Effector memory CD8-positive, alpha-beta T cell (primary cell): ENCODE data around the gene FOLR2.
"Not testable (repeated sequence)": the region's sequence is repeated elsewhere in the genome, so short reads cannot be mapped to it uniquely, and the experiment has no call there.

ENCODE experiments used
- ATAC-seq: fragments of 150-1000 bp; cut with Tn5 transposase; replicated peaks from 2 replicates; pipeline ENCODE4 v1.10.0; 2021; ENCODE audit warnings: mild to moderate bottlenecking, moderate library complexity
- DNase-seq, 3 experiments: peaks; one replicate each; pipeline ENCODE4 v3.0.0; 2021
- H3K27ac Mint-ChIP-seq, 2 donors: one replicate each; pipeline ENCODE4 v1.8.0; 2022; ENCODE audit warnings: mild to moderate bottlenecking in 2 of 2, mixed read lengths in 2 of 2, moderate library complexity in 2 of 2
- H3K27me3 Mint-ChIP-seq, 2 donors: one replicate each; pipeline ENCODE4 v1.8.0; 2022; ENCODE audit warnings: mixed read lengths in 2 of 2
- H3K36me3 Mint-ChIP-seq: one replicate; pipeline ENCODE4 v1.8.0; 2022; ENCODE audit warnings: mild to moderate bottlenecking, moderate library complexity, mixed read lengths; ENCODE audit not compliant: insufficient read depth
- H3K4me1 Mint-ChIP-seq, 2 donors: one replicate each; pipeline ENCODE4 v1.8.0; 2022; ENCODE audit warnings: low read depth in 2 of 2, mixed read lengths in 2 of 2
- H3K4me3 Mint-ChIP-seq, 2 donors: one replicate each; pipeline ENCODE4 v1.8.0; 2022; ENCODE audit warnings: mild to moderate bottlenecking in 2 of 2, mixed read lengths in 2 of 2, moderate library complexity in 2 of 2
- H3K9me3 Mint-ChIP-seq, 2 donors: one replicate each; pipeline ENCODE4 v1.8.0; 2022; ENCODE audit warnings: mixed read lengths in 2 of 2
- total RNA-seq, 9 experiments: gene quantifications; one replicate each; lab custom pipeline; 2026; lab: John Stamatoyannopoulos, UW

FOLR2 gene
- 0 reads per million in 9 experiments for total RNA-seq

DNA sequence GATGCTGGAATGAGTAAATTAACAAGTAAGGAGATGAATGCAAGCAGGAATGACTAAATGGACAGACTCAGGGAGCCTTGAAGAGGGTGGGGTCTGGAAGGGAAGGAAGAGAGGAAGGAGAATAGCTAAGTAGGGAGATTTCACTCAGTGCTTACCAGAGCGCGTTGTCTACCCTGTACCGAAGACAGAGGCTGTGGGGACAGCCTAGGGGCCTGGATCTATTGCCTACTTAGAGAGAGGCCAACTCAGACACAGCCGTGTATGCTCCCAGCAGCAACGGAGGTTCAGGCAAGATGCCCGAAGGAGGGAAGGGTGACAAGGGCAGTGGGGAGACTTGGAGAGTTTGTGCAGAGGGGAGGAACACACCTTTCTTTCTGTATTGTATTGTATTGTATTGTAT, at the start of gene FOLR2:
Gene FOLR2, plus strand, starts transcription at position 157 of the 400 bp plus-strand sequence. CDS start 1,791 bp downstream, outside the sequence.
- Mint-ChIP-seq H3K4me3 (no peak within 1 kb of the TSS), H3K27me3 (peaks cover 39 to 42% of the 10 kb centered on the region in 2 donors), H3K36me3 (no peaks in the 10 kb centered on the region), H3K9me3 (no peaks in the 10 kb centered on the region), H3K27ac (no peak within 1 kb of the TSS), H3K4me1 (peaks cover 4 to 5% of the 10 kb centered on the region in 2 donors)
- ATAC-seq (no peak), DNase-seq (no peak)

DNA sequence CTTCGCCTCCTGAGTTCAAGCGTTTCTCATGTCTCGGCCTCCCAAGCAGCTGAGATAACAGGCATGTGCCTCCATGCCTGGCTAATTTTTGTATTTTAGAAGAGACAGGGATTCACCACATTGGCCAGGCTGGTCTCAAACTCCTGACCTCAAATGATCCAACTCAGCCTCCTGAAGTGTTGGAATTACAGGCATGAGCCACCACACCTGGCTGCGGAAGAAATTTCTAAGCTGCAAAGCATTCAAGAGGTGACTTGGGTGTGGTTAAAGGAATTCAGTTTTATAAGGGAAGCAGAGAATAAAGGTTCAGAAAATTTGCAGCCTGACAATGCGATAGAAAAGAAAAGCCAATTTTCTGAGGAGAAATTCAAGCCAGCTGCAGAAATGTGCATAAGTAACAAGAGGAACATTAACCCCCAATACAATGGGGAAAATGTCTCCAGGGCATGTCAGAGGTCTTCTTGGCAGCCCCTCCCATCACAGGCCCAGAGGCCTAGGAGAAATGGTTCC, 47.5 kb upstream of the FOLR2 start:
- not testable (repeated sequence) for H3K4me3 Mint-ChIP-seq, H3K27ac Mint-ChIP-seq, H3K9me3 Mint-ChIP-seq, H3K4me1 Mint-ChIP-seq, H3K36me3 Mint-ChIP-seq, DNase-seq, ATAC-seq
- H3K27me3 Mint-ChIP-seq = peaks cover 25 to 37% of the 10 kb centered on the region in 2 donors

DNA sequence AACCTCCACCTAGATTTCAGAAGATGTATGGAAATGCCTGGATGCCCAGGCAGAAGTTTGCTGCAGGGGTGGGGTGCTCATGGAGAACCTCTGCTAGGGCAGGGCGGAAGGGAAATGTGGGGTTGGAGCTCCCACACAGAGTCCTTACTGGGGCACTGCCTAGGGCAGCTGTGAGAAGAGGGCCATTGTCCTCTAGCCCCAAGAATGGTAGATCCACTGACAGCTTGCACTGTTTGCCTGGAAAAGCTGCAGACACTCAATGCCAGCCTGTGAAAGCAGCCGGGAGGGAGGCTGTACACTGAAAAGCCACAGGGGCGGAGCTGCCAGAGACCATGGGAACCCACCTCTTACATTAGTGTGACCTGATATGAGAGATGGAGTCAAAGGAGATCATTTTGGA, 46.8 kb upstream of the FOLR2 start:
- not testable (repeated sequence) for H3K4me1 Mint-ChIP-seq, H3K9me3 Mint-ChIP-seq, ATAC-seq, H3K36me3 Mint-ChIP-seq, DNase-seq, H3K27ac Mint-ChIP-seq, H3K4me3 Mint-ChIP-seq
- H3K27me3 Mint-ChIP-seq = peaks cover 25 to 37% of the 10 kb centered on the region in 2 donors

DNA sequence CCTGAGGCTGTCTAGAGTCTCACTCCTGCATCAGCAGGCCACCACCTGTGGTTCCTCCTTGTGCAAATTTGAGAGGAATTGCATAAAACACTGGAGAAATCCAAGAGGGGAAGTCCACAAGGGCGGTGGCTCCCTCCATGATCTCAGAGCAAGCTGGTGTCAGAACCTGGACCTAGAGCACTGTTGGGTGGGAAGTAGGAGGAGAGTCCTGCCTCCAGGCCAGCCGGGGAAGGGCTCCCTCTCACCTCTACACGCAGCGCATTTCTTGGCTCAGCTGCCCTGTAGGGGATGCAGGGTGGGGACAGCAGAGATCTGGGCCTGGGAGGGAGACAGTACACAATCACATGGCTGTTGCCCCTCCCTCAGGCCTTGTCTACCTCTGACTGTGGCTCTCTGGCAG, 44.6 kb upstream of the FOLR2 start:
- H3K27ac Mint-ChIP-seq, ATAC-seq, DNase-seq, H3K4me1 Mint-ChIP-seq, H3K9me3 Mint-ChIP-seq, H3K4me3 Mint-ChIP-seq, H3K36me3 Mint-ChIP-seq: not testable (repeated sequence)
- peaks cover 12 to 32% of the 10 kb centered on the region in 2 donors for H3K27me3 Mint-ChIP-seq

DNA sequence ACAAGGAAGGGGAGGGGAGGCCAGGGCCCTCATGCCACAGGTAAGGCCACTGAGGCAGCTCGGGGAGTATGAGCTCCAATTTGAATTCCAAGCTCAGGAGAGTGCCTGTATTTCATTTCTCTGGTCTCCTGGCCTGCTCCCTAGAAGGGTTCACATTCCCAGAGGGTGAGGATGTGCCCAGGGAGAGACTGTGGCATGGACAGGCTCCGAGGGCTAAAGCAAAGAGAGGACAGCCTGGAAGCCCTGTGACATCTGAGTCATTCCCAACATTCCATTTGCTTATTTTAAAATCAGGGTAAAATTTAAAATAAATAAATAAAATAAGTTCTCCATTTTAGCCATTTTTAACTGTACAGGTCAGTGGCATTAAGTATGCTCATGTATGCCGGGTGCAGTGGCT, 43.3 kb upstream of the FOLR2 start:
- no peak overlapping the region for H3K27ac Mint-ChIP-seq
- H3K4me3 Mint-ChIP-seq = no peak overlapping the region
- H3K4me1 Mint-ChIP-seq = peaks cover 0 to 2% of the 10 kb centered on the region in 2 donors
- no peak for DNase-seq
- H3K9me3 Mint-ChIP-seq = no peaks in the 10 kb centered on the region
- H3K27me3 Mint-ChIP-seq = peaks cover 18 to 36% of the 10 kb centered on the region in 2 donors
- no peak for ATAC-seq
- no peaks in the 10 kb centered on the region for H3K36me3 Mint-ChIP-seq

DNA sequence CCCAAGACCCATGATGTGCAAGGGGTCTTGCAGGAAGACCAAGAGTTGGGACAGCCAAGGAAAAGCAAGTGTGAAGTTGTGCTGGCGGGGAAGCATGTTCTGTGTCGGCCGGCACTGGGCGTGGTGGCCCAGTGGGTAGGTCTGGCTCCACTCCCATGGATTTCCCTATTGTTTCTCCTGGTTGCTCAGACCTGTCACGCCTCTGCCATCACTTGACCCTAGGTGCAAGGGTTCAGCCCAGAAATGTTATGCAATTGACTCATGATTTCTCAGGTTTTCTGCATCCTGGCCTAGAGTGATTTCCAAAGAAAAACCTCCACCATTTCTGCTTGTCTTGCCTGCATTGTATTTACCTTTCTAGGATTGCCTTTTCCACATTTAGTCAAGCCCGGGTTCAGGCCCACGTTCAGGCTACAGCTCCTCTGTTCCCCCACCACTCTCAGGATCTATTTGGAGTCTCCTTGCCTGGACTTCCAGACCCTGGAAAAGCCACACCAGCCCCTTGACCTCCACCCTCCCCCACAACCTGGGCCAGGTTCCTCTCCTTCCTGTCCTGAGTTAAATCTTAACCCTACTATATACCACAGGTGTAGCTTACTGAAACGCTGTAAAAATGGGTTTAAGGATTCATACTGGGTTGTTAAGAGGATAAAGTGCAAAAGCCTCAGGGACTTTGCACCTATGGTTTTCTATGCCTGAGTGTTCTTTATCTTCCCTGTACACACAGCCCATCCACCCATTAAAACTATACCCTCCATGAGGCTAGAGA, 42.1 kb upstream of the FOLR2 start:
- Mint-ChIP-seq H3K36me3 (no peaks in the 10 kb centered on the region), H3K4me3 (no peak overlapping the region), H3K9me3 (no peaks in the 10 kb centered on the region), H3K27me3 (peaks cover 18 to 35% of the 10 kb centered on the region in 2 donors), H3K4me1 (peaks cover 0 to 2% of the 10 kb centered on the region in 2 donors), H3K27ac (no peak overlapping the region)
- no peak for ATAC-seq
- no peak for DNase-seq

DNA sequence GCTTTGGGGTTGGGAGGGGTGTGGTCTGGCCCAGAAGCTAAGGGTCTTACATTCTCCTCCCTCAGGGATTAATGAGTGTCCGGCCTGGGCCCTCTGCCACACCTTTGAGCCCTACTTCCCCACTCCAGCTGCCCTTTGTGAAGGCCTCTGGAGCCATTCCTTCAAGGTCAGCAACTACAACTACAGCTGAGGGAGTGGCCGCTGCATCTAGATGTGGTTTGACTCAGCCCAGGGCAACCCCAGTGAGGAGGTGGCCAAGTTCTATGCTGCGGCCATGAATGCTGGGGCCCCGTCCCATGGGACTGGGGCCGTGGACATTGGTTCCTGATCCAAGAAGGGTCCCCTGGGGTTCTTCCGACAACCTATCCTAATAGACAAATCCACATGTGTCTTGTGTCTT, 38.9 kb upstream of the FOLR2 start:
- peaks cover 23 to 45% of the 10 kb centered on the region in 2 donors for H3K27me3 Mint-ChIP-seq

DNA sequence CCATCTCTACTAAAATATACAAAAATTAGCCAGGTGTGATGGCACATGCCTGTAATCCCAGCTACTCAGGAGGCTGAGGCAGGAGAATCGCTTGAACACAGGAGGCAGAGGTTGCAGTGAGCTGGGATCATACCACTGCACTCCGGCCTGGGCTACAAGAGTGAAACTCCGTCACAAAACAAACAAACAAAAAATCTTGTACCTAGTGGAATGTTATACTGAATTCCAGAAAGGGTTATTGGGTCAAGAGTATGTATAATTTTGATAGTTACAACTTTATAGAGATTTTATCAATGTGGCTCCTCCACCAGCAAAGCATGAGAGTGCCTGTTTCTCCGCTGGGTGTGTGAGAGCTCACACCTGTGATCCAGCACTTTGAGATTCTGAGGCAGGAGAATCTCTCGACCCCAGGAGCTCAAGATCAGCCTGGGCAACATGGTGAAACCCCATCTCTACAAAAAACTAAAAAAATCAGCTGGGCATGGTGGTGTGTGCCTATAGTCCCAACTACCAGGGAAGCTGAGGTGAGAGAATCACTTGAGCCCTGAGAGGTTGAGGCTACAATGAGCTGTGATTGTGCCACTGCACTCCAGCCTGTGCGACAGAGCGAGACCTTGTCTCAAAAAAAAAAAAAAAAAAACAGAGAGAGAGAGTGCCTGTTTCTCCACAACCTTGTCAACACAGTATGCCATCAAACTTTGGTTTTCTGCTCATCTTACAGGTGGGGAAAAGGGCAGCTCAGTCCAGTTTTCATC, 37.4 kb upstream of the FOLR2 start:
- Mint-ChIP-seq H3K4me3 (no peak overlapping the region), H3K27me3 (peaks cover 24 to 46% of the 10 kb centered on the region in 2 donors), H3K4me1 (peaks cover 4 to 5% of the 10 kb centered on the region in 2 donors), H3K36me3 (no peaks in the 10 kb centered on the region), H3K27ac (no peak overlapping the region), H3K9me3 (no peaks in the 10 kb centered on the region)
- ATAC-seq = no peak
- DNase-seq = no peak

More for the DNA sequence above, 38.9 kb upstream of the FOLR2 start:
- no peaks in the 10 kb centered on the region for H3K36me3 Mint-ChIP-seq
- no peak overlapping the region for H3K27ac Mint-ChIP-seq
- ATAC-seq = no peak
- H3K4me1 Mint-ChIP-seq = no peaks in the 10 kb centered on the region
- DNase-seq = no peak
- no peaks in the 10 kb centered on the region for H3K9me3 Mint-ChIP-seq
- H3K4me3 Mint-ChIP-seq = no peak overlapping the region

DNA sequence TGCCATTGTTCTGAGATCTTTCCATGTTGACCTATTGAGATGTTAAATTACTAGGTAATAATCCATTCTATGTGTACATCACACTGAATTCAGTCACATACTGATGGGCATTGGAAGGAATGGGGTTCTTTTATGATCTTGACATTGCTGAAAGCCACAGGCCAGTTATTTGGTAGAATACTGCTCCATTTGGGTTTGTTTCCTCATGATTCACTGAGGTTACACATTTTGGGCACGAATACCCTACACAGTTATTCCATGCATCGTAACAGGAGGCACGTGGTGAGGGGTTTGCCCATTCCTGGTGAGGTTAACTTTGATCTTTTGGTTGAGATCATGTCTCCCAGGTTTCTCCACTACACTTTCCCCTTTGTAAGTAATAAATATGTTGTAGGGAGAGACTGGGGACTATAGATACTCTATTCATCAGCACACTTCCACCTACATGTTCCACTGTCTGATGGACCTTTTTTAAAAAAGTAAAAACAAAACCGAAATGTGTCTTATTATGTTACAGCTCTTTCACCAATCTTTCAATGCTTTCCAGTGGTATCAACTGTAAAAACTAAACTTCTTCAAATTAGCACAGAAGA, 36.7 kb upstream of the FOLR2 start:
- peaks cover 24 to 46% of the 10 kb centered on the region in 2 donors for H3K27me3 Mint-ChIP-seq

DNA sequence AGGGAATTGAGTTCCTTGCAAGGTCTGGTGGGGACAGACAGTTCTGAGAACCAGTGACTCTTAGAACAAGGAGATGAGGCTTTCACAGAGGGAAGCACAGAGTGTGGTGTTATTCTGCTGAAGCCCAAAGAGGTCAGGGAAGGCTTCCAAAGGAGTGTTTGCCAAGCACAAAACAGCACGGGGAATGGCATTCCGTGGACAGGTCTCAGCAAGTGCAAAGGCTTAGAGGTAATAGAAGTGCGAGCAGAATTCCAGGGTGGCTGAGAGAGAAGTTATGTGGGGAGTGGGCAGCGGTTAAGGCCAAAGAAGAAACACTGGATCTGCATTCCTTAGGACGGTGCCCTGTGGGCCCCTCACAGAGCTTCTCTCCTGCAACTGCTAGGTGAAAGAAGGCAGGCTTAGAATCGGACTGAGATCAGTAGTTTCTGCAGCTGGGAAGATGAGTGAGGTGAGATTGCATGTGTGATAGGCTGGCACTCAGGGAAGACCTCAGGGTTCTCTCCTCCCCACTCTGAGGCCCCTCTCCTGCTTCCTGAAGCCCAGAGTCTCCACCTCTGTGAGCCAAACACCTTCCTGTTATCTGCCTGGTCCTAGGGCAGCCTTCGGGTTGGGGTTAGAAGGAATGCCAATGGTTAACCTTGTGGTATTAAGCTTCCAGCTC, 35.6 kb upstream of the FOLR2 start:
- H3K4me1 Mint-ChIP-seq, DNase-seq, H3K4me3 Mint-ChIP-seq, H3K9me3 Mint-ChIP-seq, ATAC-seq, H3K36me3 Mint-ChIP-seq: not testable (repeated sequence)
- Mint-ChIP-seq H3K27me3 (peaks cover 24 to 45% of the 10 kb centered on the region in 2 donors), H3K27ac (peak overlapping the region in 1 of 2 donors; percentile 13)

More for the DNA sequence above, 36.7 kb upstream of the FOLR2 start:
- H3K9me3 Mint-ChIP-seq = no peaks in the 10 kb centered on the region
- H3K4me3 Mint-ChIP-seq = no peak overlapping the region
- ATAC-seq (no peak), DNase-seq (no peak)
- peaks cover 4 to 5% of the 10 kb centered on the region in 2 donors for H3K4me1 Mint-ChIP-seq
- peak overlapping the region in 1 of 2 donors; percentile 13 for H3K27ac Mint-ChIP-seq
- no peaks in the 10 kb centered on the region for H3K36me3 Mint-ChIP-seq

DNA sequence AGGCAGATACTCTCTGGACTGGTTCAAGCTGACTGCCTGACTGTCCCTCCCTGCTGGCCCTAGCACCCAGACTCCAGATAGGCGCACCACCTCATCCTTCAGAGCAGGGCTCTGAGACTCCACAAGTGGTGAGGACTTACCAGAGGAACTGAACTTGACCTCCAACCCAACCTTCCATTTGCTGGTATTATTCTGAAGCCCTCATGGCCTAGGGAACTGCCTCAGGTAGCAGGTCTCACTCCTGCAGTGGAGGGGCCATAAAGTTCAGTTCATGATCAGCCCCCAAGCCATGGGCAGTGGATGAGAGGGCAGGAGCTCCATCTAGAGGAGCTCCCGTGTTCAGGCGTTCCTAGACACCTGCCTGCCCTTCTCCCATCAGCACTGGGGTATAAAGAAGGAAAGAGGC, 35.0 kb upstream of the FOLR2 start:
- DNase-seq, H3K4me3 Mint-ChIP-seq, ATAC-seq, H3K27ac Mint-ChIP-seq, H3K4me1 Mint-ChIP-seq, H3K36me3 Mint-ChIP-seq, H3K9me3 Mint-ChIP-seq: not testable (repeated sequence)
- H3K27me3 Mint-ChIP-seq = peaks cover 24 to 39% of the 10 kb centered on the region in 2 donors

DNA sequence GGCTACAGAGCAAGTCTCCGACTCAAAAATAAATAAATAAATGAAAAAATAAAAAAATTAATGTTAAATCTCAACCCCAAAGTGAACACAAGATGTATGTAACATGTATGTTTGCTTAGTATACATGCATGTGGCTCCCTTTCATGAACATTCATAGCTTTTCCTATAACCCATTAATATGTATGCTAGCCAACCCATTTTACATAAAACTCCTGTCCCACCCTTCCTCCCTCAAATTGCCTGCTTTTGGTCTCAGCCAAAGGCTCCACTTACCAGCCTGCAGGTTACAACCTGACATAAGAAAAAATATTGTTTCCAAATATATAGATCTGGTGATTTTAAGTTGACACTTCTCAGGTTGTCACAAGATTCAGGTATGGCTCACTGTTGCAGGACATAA, 28.3 kb upstream of the FOLR2 start:
- no peak for ATAC-seq
- Mint-ChIP-seq H3K27ac (no peak overlapping the region), H3K4me1 (peaks cover 4% of the 10 kb centered on the region in 2 donors), H3K36me3 (no peaks in the 10 kb centered on the region), H3K4me3 (no peak overlapping the region), H3K27me3 (peaks cover 5% of the 10 kb centered on the region in 2 donors), H3K9me3 (no peaks in the 10 kb centered on the region)
- DNase-seq = no peak
